Stimulated activated naive CD4-positive, alpha-beta T cell (primary cell): ENCODE data around the gene SLC25A47.
"Not testable (repeated sequence)": the region's sequence is repeated elsewhere in the genome, so short reads cannot be mapped to it uniquely, and the experiment has no call there.

Experiments
- DNase-seq, 6 experiments: peaks; one replicate each; lab custom pipeline; 2025; lab: John Stamatoyannopoulos, UW

Gene SLC25A47, protein sequence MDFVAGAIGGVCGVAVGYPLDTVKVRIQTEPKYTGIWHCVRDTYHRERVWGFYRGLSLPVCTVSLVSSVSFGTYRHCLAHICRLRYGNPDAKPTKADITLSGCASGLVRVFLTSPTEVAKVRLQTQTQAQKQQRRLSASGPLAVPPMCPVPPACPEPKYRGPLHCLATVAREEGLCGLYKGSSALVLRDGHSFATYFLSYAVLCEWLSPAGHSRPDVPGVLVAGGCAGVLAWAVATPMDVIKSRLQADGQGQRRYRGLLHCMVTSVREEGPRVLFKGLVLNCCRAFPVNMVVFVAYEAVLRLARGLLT

DNA sequence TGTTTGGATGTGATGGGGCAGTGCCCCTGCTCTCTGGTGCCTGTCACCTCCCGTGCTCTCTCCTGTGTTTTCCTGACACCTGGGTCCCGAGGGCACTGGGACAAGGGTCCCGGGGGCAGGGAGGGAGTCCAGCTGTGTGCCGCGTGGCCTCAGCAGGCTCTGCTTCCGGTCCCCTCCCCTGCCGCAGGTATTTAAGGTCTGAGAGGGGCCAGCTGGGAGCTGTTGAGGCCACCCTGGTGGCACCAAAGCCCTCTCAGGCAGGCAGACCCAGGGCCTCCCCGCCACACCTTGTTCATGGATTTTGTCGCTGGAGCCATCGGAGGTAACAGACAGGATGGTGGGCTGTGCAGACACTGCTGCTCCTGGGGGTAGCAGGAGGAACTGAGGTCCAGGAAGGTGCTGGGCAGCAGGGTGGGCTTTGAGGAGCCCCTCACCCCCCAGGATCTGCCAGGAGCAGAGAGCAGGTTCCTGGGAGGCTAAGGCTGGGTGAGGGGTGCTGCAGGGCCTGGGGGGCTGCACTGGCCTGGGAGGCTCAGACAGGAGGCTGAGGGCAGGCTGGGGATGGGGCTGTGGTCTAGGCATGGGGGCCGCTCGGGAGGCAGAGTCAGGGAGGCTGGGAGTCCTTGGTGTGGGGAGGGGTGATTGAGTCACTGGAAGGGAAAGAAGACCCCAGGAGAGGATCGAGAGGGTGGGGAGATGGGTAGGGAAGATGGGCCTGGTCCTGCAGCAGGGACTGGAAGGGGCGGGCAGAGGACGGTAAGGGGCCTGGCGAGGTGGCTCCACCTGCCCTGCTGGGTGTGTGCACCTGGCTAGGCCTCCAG, at the start of gene SLC25A47:
Gene SLC25A47, plus strand, starts transcription at position 219 of the 821 bp plus-strand sequence. Its CDS starts 76 bp downstream, at position 295.
- no peak for DNase-seq

DNA sequence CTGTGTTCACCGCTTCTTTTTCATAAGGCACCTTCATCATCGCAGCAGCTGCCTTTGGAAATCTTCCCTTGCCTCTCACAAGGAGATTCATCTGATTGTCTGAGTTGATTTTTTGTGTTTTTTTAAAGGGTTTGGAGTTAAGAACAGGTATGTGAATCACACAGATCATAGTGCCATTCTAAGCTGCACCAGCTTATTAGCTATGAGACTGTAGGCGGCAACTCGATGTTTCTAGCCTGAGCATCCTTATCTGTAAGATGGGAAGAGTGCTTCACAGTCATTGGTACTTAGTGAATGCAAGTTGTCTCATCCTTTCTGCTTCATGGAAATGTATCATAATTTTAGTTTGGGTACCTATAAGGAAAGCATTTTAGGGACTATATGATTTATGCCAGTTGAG, 48.9 kb upstream of the SLC25A47 start:
- DNase-seq: no peak

DNA sequence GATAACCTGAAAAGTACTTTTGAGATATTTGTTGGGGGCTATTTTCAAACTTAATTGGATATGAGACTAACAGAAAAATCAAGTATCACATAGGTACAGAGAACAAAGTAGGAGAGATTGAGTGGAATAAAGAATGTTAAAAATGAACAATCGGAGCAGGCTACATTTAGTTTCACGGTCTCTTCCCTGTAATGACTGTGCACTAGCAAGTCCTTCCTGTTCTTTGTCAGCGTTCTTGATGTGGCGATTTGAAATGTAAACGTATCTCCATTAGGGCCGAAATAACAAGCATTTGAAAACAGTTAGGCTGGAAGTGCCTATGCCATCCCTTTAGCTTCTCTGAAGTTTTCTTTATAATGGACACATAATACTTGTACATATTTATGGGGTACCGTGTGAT, 47.9 kb upstream of the SLC25A47 start:
- DNase-seq: no peak

DNA sequence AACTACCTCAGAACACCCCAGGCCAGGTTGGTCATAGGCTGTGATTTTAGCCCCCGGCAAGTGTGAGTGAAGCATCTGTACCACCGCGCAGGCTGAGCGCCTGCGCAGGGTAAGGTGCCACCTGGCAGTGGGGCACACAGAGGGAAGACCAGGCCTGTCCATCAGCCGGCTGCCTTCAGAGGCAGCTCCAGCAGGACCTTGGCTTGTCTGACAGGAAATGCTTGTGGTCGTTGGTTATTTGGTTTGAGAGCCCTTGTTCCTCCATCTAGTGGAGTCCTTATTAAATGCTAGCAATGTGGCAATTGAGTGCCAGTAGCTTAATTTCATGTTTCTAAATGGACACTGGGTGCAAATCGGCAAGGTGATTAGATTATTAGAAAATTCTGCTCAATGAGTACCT, 44.4 kb upstream of the SLC25A47 start:
- DNase-seq: no peak

DNA sequence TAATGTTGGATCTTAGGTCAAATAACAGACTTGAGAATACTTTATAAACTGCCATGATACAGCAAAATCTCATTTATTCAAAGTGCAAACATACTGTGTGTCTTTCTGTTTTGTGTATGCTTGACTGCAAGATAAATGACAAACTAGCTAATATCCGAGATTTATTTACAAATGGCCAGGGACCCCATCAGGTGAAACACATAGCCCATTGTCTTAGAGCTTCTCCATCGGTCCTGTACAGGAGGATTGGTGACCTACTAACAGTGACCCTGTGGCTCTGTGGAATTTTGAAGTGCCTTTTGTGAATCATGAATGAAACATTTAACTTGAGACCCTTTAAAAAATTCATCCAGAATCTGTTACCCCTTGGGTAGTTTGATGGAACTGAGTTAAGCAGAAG, 44.0 kb upstream of the SLC25A47 start:
- no peak for DNase-seq

DNA sequence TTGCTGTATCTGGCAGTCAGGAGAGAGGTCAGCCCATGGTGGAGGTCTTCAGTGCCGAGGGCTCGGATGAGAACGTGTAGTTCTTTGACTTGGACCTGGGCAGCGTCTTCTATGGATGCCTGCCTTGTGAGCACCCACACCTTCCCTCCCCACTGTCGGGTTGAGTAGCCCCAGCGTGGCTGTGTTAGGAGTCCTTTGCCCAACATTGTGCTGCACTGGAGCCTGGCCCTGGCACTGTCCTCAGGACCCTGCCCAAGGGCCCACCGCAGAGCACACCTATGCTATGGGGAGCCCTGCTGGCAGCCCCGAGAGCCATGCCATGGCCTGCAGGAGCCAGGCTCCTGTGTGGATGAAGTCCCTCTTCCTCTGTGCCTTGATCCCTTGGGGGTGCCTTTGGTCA, 43.6 kb upstream of the SLC25A47 start:
- no peak for DNase-seq

DNA sequence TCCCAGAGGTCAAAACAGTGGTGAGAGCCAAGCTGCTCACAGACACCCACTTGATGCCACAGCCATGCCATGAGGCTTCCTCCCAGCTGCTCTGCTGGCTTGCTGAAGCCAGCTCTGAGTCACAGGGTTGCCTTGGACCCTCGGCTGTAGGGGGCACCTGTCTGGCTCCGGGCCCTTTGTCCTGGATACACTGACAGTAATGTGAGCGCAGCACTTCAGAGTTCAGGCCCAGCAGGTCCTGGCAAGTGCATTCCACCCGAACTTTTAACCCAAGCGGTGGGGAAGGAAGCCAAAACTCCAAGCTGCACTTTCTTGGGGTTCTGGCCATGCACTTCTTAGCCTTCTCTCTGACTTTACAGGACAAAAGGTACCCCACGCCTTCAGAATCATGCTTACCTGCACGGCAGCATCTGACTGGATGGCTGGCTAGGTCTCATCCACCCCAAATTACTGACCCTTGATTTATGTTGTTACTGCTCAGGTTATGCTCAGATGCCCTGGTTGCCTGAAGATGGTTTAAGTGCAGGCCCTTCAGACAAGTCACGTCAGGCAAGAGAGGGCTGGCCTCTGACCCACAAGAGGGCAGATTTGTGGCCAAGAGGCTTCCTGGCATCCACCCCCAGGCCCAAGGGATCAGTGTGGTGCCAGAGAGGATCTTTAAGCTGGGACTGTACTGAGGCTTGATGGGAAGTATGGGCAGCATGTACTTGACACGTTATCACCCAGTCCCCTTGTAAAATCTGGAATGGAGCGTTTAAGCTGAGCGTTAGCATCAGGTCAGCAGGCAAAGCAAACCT, 41.7 kb upstream of the SLC25A47 start:
- no peak for DNase-seq

DNA sequence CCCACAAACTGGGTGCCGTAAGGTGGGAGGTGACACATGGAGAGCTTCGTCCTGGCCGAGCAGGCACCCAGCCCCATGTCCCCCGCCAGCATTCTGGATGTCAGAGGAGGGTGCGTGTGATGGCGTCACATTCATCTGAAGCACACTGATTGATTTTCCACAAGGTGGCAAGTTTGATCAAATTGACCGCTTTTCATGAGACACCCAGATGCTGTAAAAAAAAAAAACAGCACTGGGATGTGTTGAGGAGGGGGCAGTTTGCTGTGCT, 41.1 kb upstream of the SLC25A47 start:
- no peak for DNase-seq

DNA sequence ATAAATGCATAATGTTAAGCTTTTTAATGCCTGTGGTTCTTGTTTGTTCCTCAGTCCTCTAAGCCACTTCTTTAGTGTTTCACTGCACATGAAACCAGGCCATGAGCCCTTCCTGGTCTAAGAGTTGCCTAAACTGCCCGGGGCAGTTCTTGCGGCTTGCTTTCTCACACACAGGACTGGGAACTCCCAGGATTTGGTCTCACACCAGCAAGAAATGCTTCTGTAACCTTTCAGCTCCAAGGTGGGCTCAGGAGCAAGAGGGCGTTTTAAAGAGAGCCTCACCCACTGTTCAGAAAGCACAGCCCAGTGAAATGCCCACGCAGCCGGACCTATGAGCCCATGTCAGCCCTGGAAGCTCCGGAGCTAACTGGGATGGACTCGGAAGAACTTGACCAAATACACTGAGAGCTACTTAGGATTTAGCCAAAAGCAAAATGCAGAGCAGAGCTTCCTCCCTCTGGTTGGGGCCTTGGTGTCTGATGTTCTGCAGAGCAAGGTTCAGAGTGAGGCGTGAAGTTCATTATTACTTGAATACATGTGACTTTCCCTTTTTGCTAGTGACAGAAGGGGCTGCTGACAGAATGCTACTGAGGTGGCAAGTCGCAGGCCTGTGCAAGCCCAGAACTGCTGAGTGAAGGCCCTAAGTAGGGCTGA, 40.2 kb upstream of the SLC25A47 start:
- DNase-seq: no peak

DNA sequence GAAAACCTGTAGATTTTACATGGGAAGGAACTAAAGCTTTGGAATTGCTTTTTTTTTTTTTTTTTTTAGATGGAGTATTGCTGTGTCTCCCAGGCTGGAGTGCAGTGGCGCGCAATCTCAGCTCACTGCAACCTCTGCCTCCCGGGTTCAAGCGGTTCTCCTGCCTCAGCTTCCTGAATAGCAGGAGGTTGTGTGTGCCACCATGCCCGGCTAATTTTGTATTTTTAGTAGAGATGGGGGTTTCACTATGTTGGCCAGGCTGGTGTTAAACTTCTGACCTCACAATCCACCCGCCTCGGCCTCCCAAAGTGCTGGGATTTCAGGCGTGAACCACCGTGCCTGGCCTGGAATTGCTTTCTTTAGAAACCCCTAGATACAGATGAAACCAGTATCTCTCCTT, 39.7 kb upstream of the SLC25A47 start:
- DNase-seq: not testable (repeated sequence)

DNA sequence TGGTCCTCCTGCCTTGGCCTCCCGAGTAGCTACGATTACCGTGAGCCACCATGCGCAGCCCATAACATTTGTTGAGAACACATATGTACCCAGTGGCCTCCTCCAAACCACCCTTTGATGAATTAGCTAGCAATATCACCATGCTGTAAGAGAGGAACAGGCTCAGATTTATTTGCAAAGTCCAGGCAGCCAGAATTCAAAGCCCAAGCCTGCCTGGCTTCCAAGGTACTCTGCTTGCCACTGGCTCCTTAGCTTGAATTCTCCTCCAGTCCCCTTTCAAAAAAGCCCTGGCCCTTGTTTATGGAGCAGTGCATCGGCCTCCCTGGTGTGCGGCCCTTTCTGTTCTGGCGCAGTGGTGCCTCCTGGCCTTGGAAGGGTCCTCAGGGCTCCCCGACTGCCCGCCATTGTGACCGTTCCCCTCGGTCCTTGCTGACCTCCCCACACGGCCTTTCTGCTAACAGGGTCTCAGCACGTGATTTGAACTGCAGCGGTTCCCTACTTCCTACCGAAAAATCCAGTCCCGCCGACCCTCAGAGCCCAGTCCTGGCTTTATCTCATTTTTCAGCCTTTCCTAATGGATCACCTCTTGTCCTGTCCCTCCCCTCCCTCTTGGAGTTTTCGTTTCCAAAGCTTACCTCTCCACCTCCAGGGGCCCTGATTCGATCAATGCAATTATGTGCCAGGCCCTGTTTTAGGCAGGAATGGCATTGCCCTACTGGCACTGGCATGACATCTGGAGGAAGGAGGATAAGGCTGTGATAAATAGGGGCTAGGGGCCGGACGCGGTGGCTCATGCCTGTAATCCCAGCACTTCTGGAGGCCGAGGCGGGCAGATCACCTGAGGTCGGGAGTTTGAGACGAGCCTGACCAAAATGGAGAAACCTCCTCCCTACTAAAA, 38.9 kb upstream of the SLC25A47 start:
- DNase-seq: no peak

DNA sequence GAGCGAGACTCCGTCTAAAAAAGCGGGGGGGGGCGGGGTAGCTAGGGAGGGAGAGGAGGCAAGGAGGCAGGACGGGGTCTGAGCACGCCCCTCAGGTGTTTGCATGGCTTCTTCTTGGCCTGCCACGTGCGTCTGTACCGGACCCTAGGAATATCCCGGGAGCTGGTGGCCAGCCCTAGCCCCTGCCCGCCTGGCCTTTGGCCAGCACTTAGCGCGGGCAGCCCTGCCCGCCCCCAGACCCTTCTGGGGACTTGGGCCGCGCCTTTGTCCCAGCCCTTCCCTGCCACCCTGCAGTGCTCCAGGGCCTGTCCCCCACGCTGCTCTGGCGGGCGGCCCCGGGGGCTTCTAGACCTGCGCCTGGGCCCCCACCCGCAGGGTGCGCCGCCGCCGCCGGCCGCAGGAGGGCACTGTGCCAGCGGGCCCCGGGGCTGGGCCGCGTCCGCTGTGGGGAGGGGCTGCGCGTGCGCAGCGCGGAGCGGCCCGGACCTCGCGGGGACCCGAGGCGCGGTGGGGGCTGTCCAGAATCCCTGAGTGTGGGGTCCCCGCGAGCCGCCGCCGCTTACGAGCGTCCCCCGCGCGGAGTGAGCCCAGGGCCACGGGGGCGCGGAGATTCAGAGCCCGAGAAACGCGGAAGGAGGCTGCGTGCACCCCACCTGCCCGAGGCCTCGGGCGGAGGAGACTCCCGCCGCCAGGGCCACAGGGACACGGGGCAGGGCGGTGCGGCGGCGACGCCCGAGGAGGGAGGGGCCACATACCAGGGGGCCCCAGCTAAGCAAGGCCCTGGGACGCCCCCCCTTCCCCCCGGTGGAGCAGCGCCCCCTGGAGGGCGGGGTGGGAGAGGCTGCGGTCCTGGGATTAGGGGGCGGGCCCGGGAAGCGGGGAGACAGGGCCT, 37.9 kb upstream of the SLC25A47 start:
- DNase-seq: peak; percentile 63 to 86 (median 75)

DNA sequence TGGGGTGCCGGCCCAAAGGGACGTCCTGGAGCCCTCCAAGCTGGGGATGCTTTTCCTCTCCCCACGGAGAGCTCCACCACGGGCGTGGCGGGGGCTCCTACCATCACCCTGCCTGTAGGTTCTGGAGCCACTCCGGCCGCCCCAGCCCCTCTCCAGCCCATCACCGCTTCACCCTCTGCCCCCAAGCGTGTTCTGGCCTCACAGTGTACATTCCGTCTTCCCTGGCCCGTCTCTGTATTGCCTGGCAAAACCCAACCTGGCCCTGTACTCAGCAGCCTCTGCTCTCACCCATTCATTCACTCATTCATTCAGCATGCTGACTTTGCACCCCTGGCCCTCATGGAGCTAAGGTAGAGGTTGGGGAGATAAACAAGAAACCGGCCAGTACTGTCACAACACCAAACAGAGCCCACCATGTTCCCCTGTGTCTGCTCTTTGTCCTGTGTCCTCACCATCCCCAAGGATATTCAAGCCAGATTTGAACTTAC, 37.2 kb upstream of the SLC25A47 start:
- no peak for DNase-seq

DNA sequence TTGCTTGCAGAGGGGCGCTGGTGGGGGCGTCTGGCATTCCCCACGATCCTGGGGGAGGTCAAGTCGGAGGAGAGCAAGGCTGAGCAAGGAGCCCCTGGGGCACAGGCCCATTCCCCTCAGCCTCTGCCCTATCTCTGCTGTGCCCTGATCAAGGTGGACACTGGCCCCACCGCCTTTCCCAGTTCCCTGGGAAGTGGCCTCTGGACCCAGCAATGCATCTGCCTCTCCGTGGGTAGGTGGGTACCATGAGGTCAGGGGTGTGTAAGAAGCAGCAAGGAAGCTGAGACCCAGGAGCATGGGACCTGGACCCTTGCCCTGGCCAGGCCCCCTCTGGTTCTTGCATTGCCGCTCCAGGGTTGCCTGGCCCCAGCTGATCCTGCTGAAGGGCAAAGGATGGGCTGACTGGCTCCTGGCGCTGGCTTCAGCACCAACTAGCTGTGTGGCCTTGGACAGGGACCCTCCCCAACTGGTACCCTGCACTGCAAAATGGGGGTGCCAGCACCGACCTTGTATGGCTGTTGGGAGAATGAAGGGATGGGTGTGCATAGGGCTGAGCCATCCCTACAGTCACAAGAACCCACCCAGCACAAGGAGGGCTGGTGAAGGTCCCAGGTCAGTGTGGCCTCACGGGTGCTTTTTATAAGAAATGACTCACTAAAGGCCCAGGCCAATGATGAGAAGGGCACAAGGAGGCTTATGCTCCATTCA, 36.5 kb upstream of the SLC25A47 start:
- DNase-seq: no peak

DNA sequence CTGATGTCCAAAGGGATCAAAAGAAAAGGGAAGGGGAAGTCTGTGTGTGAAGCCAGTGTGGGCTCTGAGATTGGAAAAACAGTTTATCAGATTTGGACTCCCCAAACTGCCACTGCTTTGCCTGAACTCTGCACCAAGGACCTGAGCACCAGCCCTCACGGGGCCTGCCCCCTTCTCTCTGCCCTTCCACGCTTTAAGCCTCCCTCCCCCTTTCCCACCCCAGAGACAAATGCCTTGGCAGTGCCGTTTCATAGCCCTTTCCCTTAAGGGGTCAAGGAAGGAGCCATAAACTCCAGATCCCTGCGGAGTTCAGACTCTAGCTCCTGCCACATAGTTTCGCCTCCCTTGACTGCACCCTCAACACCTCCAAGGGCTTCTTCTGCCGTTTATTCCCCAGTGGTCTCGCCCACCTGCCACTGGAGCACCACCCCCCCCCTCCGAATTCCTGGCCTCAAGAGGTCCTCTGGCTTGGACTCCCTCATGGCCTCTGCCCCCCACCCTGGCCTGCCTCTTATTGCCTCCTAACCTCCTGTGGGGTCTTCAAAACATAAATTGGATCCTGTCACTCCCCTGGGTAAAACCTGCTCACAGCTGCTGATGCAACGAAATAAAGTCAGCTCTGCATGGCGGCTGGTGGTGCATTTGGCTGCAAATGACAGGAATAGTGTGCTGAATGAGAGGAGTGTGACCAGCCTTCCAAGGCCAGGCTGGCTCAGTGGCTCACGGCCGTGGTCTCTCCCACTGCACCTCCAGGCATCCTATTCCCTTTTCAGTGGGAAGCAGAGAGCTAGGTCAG, 35.7 kb upstream of the SLC25A47 start:
- DNase-seq: no peak

DNA sequence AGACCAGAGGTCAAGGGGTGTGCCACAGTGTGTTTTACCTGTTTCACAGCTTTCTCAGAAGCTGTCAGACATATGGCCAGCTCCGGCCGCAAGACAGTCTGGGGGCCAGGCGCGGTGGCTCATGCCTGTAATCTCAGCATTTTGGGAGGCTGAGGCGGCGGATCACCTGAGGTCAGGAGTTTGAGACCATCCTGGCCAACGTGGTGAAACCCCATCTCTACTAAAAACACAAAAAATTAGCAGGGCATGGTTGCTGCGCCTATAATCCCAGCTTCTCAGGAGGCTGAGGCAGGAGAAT, 35.2 kb upstream of the SLC25A47 start:
- DNase-seq: not testable (repeated sequence)

DNA sequence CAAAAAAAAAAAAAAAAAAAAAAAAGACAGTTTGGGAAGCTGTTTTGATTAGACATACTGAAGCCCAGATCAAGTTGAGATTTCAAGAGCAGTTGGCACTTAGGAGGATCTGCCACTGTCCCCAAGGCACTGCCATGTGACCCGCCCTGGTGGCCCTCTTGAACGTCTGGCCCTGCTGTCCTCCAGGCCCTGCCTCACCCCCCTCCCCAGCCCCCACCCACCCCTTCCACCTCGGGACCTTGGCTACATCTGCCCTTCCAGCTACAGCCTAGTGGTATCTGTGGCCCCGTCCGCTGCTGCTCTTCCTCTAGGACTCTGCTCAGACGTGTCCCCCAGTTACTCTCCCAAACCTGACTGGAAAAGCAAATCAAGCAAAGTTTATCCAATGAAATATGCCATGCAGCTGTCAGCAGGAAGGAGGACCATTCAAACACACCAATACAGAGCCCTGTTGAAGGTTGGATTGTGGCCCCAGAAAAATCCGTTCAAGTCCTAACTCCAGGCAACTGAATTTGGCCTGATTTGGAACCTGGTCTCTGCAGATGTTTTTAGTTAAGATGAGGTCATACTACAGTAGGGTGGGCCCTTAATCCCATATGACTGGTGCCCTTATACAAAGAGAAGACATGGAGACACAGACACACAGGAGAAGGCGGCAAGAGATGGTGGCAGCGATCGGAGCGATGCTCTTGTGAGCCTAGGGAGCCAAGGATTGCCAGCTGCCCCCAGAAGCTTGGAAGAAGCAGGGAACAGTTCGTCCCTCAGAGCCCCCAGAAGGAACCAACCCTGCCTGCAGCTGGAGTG, 34.6 kb upstream of the SLC25A47 start:
- no peak for DNase-seq
